ENCODE results near the gene FBP1. TPM values are rescaled to one million over a fixed set of nuclear protein-coding genes. Genes with fewer than 3 reads are reported as not detected.

FBP1 gene
- total RNA-seq (2022; extraction: Qiagen RNA extraction): not detected in 5 replicates

DNA sequence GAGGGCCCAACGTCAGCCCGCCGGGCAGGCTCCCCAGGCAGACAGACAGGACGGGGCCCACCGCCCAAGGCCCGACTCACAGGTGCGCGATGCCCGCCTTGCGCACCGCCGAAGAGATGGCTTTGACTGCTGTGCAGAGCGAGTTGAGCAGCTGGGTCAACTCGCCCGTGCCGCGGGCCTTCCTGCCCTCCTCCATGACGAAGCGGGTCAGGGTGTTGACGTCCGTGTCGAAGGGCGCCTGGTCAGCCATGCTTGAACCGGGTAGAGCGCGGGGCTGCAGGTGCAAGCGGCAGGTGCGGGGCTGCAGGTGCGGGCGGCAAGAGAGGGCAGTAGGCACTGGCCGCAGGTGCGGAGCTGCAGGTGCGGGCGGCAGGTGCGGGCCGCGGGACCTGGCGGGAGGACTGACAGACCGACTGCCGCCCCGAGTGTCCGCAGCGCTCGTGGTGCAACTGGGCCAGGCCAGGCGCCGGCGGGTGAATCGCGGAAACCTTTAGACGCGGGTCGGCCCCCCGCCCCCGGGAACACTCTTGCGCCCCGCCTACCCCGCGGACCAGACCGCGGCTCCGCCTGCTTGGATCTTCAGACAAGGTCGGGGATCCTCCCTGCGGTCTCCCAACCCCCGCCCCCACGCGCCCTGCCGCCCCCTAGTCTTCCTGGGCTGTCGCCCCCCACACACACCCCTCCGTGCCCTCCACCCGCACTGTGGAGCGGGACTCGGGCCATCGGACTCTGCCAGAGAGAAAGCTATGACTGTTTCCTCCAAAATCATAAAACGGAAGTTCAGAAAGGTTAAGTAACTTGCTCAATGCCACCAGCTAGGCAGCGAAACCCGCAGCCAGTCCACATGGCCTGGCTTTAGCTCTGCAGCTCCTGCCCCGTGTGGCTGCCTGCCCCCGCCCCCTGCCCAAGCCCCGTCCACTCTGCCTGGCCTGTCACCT lies at the start of gene FBP1:
Gene FBP1, minus strand, starts transcription at position 458 of the 938 bp plus-strand sequence. Its CDS starts 208 bp downstream, at position 250.

DNA sequence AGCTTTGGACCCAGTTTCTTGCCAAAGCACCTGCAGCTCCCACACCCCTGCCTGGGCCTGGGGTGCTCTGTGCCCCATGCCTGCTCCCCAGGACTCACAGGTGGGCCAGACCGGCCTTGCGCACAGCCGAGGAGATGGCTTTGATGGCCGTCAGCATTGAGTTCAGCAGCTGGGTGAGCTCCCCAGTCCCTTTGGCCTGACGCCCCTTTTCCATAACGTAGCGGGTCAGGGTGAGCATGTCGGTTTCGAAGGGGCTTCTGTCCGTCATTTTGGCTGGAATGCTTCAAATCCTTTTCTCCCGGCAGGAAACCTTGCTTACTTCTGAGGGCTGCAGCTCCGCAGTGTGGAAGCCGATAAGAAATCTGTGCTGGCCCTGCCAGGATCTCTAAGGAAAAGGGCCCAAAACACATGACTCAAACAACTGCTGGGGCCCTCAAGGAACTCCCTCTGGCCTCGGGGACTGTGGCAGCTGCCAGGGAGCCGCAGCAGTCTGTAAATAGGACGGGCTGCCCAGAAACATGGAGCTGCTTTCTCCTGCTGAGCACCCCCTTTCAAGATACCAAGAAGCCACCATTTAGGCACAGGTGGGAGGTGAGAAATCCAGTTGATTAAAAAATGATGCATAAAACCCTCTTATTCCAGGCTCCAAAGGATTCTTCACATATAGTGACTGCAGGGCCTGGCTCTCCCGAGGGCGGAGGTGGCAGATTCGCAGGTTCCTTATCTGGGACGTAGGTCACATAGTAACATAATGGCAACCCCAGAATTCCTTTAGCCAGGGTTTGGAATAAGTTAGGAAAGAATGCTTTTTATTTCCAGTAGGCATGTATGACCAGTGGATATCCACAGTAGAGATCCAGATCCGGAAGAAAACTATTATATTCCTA lies 45.6 kb downstream of the FBP1 start, which contains the start of gene FBP2:
Gene FBP2, minus strand, starts transcription at position 366 of the 887 bp plus-strand sequence. Its CDS starts 98 bp downstream, at position 268.

DNA sequence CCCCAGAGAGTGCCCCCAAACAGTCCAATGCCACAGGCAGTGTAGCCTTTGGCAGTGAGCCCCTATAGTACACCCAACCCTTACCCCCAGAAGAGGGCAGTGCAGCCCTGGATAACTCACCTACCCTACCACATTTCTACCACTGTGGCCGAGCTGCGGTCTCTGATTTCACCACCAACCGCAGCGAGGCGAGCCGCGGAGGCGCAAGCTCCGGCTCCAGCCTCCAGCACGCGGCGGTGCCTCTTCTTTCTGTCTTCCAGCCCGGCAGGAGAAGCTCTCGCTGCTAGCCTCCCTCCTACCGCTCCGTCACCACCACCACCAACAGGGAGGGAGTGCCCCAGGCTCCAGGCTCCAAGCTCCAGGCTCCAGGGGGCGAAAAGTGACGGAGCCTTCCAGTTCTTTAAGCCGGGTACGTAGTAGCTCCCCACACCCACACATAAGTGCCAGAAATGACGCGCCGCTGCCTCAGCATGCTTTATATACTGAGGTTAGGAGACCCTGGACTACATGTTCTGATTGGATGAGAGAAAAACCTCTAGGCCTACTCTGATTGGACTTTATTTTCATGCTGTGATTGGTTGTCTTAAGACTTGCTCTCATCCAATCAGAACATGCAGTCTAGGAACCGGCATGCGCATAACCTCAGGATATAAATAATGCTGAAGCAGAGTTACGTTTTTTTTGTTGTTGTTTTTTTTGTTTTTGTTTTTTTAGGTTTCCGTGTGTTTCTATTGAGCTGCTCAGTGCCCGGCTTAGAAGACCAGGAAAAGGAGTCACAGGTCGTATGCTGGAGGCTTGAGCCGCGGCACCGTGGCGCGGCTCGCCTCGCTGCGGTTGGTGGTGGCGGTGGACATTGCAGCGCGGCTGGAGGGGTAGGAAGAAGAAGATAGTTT lies 84.6 kb downstream of the FBP1 start, which contains the start of gene PCAT7:
Gene PCAT7, plus strand, starts transcription at position 645 of the 893 bp plus-strand sequence.

Other genes with a start within 250 kb of the FBP1 start
- gene PCAT7, start 84.4 kb downstream of the FBP1 start, total RNA-seq (2022; extraction: Qiagen RNA extraction): 0.43 to 0.76 TPM (median 0.55 TPM) in 5 replicates
- not detected in 5 replicates for gene FBP2, start 45.7 kb downstream of the FBP1 start, total RNA-seq (2022; extraction: Qiagen RNA extraction)
- 126 to 170 TPM (median 160 TPM) in 5 replicates for gene AOPEP, start 87.2 kb upstream of the FBP1 start, total RNA-seq (2022; extraction: Qiagen RNA extraction)

Data from A549 treated with AZD2906 at 1 μM for 4 hours (cell line).